OCI-LY3 (cell line): ENCODE data around the gene GPLD1.

Source experiments
- H2AFZ ChIP-seq: fragments of 200-600, 300-600 bp; shearing (Covaris generic); 2 replicates; pipeline ENCODE4 v1.6.0; 2014; ENCODE audit warnings: antibody characterized with exemption, low read depth, low read length
- H3K27ac ChIP-seq: fragments of 200-600, 300-600 bp; sonication (generic); 2 replicates; pipeline ENCODE4 v1.5.1; 2014; ENCODE audit warnings: mild to moderate bottlenecking, low read length, moderate library complexity, mixed read lengths
- H3K27me3 ChIP-seq: fragments of 200-600, 300-600 bp; sonication (generic); 2 replicates; pipeline ENCODE4 v1.6.1; 2014; ENCODE audit warnings: low read depth, low read length, mixed read lengths
- H3K36me3 ChIP-seq: fragments of 200-600, 300-600 bp; sonication (generic); replicated peaks from 2 replicates; pipeline ENCODE3; 2014; ENCODE audit warnings: low read depth, low read length, mixed read lengths
- H3K4me1 ChIP-seq: fragments of 300-600, 200-600 bp; sonication (generic); 2 replicates; pipeline ENCODE4 v1.6.1; 2014; ENCODE audit warnings: low read length, mixed read lengths
- H3K4me2 ChIP-seq: fragments of 200-600, 300-600 bp; sonication (generic); 2 replicates; pipeline ENCODE4 v1.6.1; 2014; ENCODE audit warnings: low read length, mixed read lengths
- H3K4me3 ChIP-seq: fragments of 300-600, 200-600 bp; sonication (generic); 2 replicates; pipeline ENCODE4 v1.5.1; 2014; ENCODE audit warnings: antibody characterized with exemption, mild to moderate bottlenecking, low read length, moderate library complexity
- H3K79me2 ChIP-seq: fragments of 300-600, 200-600 bp; shearing (Covaris generic); 2 replicates; pipeline ENCODE4 v1.6.1; 2014; ENCODE audit warnings: mild to moderate bottlenecking, low read length, mixed read lengths
- H3K9ac ChIP-seq: fragments of 300-600, 200-600 bp; shearing (Covaris generic); 2 replicates; pipeline ENCODE4 v1.6.0; 2014; ENCODE audit warnings: mild to moderate bottlenecking, low read length, moderate library complexity
- H3K9me3 ChIP-seq: fragments of 200-600, 300-600 bp; shearing (Covaris generic); 2 replicates; pipeline ENCODE4 v1.6.1; 2014; ENCODE audit warnings: low read length, mixed read lengths; ENCODE audit not compliant: insufficient read depth
- H4K20me1 ChIP-seq: fragments of 200-600, 300-600 bp; sonication (generic); 2 replicates; pipeline ENCODE4 v1.6.1; 2016; ENCODE audit warnings: low read length, mixed read lengths; ENCODE audit not compliant: insufficient read depth
- CTCF ChIP-seq: fragments of 200-600, 300-600 bp; sonication (generic); IDR thresholded peaks from 2 replicates; pipeline ENCODE4 v1.5.1; 2014; ENCODE audit warnings: antibody characterized with exemption, low read length, low read depth
- EZH2phosphoT487 ChIP-seq: fragments of 200-600 bp; shearing (Covaris generic); IDR thresholded peaks from 2 replicates; pipeline ENCODE4 v1.6.1; 2018; ENCODE audit warnings: antibody characterized with exemption, mixed run types, low read depth

The GPLD1 gene

GRCh38 chr6:24535210-24535609 is 45.8 kb upstream of the GPLD1 start:
- H3K9me3 ChIP-seq: no peaks in the 10 kb centered on the region
- no peak overlapping the region for H3K4me2 ChIP-seq
- no peak overlapping the region for H3K27ac ChIP-seq
- H3K4me3 ChIP-seq: no peak overlapping the region
- no peaks in the 10 kb centered on the region for H3K79me2 ChIP-seq
- H2AFZ ChIP-seq: no peak overlapping the region
- TF ChIP-seq EZH2phosphoT487: no peak
- TF ChIP-seq CTCF: no peak
- H3K27me3 ChIP-seq: no peaks in the 10 kb centered on the region
- no peaks in the 10 kb centered on the region for H4K20me1 ChIP-seq
- no peak overlapping the region for H3K9ac ChIP-seq
- H3K36me3 ChIP-seq: no peaks in the 10 kb centered on the region
- no peaks in the 10 kb centered on the region for H3K4me1 ChIP-seq

GRCh38 chr6:24534329-24534728 is 45.0 kb upstream of the GPLD1 start:
- Histone ChIP-seq H3K4me2 (no peak overlapping the region), H3K4me3 (no peak overlapping the region), H3K9ac (no peak overlapping the region), H2AFZ (no peak overlapping the region), H4K20me1 (no peaks in the 10 kb centered on the region), H3K79me2 (no peaks in the 10 kb centered on the region), H3K36me3 (no peaks in the 10 kb centered on the region), H3K27me3 (no peaks in the 10 kb centered on the region), H3K4me1 (no peaks in the 10 kb centered on the region), H3K27ac (no peak overlapping the region), H3K9me3 (no peaks in the 10 kb centered on the region)
- TF ChIP-seq CTCF (no peak), EZH2phosphoT487 (no peak)

GRCh38 chr6:24529985-24530384 is 40.6 kb upstream of the GPLD1 start:
- no peaks in the 10 kb centered on the region for H3K4me1 ChIP-seq
- H3K27ac ChIP-seq: no peak overlapping the region
- H2AFZ ChIP-seq: no peak overlapping the region
- H3K36me3 ChIP-seq: no peaks in the 10 kb centered on the region
- no peak overlapping the region for H3K4me3 ChIP-seq
- no peaks in the 10 kb centered on the region for H3K27me3 ChIP-seq
- H4K20me1 ChIP-seq: no peaks in the 10 kb centered on the region
- no peaks in the 10 kb centered on the region for H3K79me2 ChIP-seq
- TF ChIP-seq EZH2phosphoT487 (no peak), CTCF (no peak)
- no peak overlapping the region for H3K4me2 ChIP-seq
- H3K9me3 ChIP-seq: no peaks in the 10 kb centered on the region
- no peak overlapping the region for H3K9ac ChIP-seq

GRCh38 chr6:24524805-24525204 is 35.4 kb upstream of the GPLD1 start:
- no peaks in the 10 kb centered on the region for H3K9me3 ChIP-seq
- no peaks in the 10 kb centered on the region for H3K79me2 ChIP-seq
- no peak overlapping the region for H3K4me3 ChIP-seq
- no peak overlapping the region for H3K9ac ChIP-seq
- H3K36me3 ChIP-seq: no peaks in the 10 kb centered on the region
- no peak for TF ChIP-seq EZH2phosphoT487
- TF ChIP-seq CTCF: peak; percentile 63
- no peak overlapping the region for H3K27ac ChIP-seq
- H3K27me3 ChIP-seq: no peaks in the 10 kb centered on the region
- H2AFZ ChIP-seq: no peak overlapping the region
- H3K4me1 ChIP-seq: peaks cover 19% of the 10 kb centered on the region
- no peaks in the 10 kb centered on the region for H4K20me1 ChIP-seq
- H3K4me2 ChIP-seq: no peak overlapping the region
